GM12891 (cell line): ENCODE measurements around the gene C17orf114.

Experiments
- POLR2A ChIP-seq: IDR thresholded peaks from 2 replicates; pipeline ENCODE4 v1.6.1; 2011; ENCODE audit warnings: low read depth, low read length, control low read depth
- POLR2AphosphoS5 ChIP-seq: IDR thresholded peaks from 2 replicates; pipeline ENCODE4 v1.6.1; 2011; ENCODE audit warnings: low read depth, low read length, control low read depth
- TAF1 ChIP-seq: IDR thresholded peaks from 2 replicates; pipeline ENCODE4 v1.6.1; 2011; ENCODE audit warnings: low read depth, low read length, control low read depth

DNA sequence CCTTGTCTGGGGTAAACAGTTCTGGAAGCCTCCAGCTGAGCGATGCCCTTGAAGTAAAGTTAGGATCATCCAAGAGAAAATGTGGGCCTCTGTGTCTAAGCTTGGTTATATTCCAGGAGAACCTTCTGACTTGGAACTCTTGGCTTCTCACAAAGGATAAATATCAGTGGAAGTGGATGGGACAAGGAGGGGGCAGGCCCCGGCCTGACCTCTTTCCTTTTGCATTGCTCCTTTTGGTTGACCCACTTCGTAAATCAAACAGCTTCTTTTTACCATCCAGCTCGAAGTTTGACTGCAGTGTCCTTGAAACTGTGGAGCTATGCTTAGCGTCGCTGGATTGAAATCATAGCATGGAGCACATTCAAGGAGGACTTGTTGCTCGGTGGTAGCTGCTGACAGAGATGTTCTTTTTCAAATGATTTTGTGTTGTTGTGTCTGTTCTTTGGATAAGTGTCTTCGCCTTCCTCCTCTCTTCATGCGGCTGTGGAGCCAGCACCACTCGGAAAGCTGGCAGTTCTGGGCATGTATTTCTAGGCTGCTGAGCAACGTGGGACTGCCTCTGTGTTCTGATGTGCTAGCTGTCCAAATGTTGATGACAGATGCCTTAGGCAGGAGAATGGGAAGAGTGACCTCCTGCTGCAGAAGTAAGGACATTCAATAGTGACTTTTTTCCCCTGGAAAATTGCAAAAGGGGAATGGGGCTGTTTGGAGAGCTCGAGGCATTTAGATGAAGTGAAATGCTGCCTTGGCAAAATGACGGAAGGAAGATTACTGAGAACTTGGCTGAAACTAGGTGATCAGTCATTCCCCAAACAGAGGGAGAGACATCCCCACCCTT, 35.6 kb upstream of the C17orf114 start:
- TF ChIP-seq POLR2A = no peak
- no peak for TF ChIP-seq TAF1
- TF ChIP-seq POLR2AphosphoS5 = no peak
